CD4-positive, alpha-beta T cell (primary cell): ENCODE results near the gene HMCN1. TPM values are rescaled to one million over a fixed set of nuclear protein-coding genes. Genes with fewer than 3 reads are reported as not detected.
"Not testable (repeated sequence)": the region's sequence is repeated elsewhere in the genome, so short reads cannot be mapped to it uniquely, and the experiment has no call there.

ENCODE experiments used
- ATAC-seq: fragments of 200-7000 bp; cut with Tn5 transposase; one replicate; pipeline ENCODE4 v1.10.0; 2022; ENCODE audit warnings: mild to moderate bottlenecking; ENCODE audit not compliant: poor library complexity
- CTCF ChIA-PET: fragments of 350-600 bp; sonication (Branson Sonifier 250); formaldehyde crosslinking; loops from one replicate; lab custom pipeline; 2021; ENCODE audit warnings: antibody characterized with exemption, inconsistent platforms; lab: Charles Lee
- POLR2A ChIA-PET: fragments of 350-600 bp; sonication (Branson Sonifier 250); formaldehyde crosslinking; loops from one replicate; lab custom pipeline; 2021; ENCODE audit warnings: antibody characterized with exemption, inconsistent platforms; lab: Charles Lee
- DNase-seq, 14 experiments: peaks; one replicate each; pipeline ENCODE4 v3.0.0-alpha.2; 2013 to 2020; ENCODE audit warnings: mixed read lengths in 2 of 14
- H3K27ac ChIP-seq, 2 donors: one replicate each; pipeline versions ENCODE4 v1.5.1 to v1.7.0; 2013; ENCODE audit warnings: low read length in 2 of 2, low read depth in 1 of 2, mild to moderate bottlenecking in 1 of 2
- H3K27me3 ChIP-seq, 2 experiments: 1 replicate in 1 of 2; 2 replicates in 1 of 2; pipeline versions ENCODE4 v1.6.1 to v1.7.0; 2013; ENCODE audit warnings: low read length in 2 of 2, control low read depth in 1 of 2, mild to moderate bottlenecking in 1 of 2, moderate library complexity in 1 of 2; ENCODE audit not compliant: insufficient read depth in 2 of 2, control insufficient read depth in 1 of 2
- H3K36me3 ChIP-seq: one replicate; pipeline ENCODE4 v1.6.1; 2013; ENCODE audit warnings: low read length, control low read depth; ENCODE audit not compliant: insufficient read depth
- H3K4me1 ChIP-seq: one replicate; pipeline ENCODE4 v1.6.1; 2013; ENCODE audit warnings: low read length, control low read depth; ENCODE audit not compliant: insufficient read depth
- H3K4me3 ChIP-seq: one replicate; pipeline ENCODE4 v1.5.1; 2013; ENCODE audit warnings: mild to moderate bottlenecking, low read length, moderate library complexity
- H3K9me3 ChIP-seq, 2 experiments: 1 replicate in 1 of 2; 2 replicates in 1 of 2; pipeline versions ENCODE4 v1.6.1 to v1.7.0; 2013; ENCODE audit warnings: low read length in 2 of 2, mild to moderate bottlenecking in 2 of 2, control low read depth in 1 of 2, moderate library complexity in 1 of 2; ENCODE audit not compliant: control insufficient read depth in 1 of 2, insufficient read depth in 1 of 2
- H3K27ac Mint-ChIP-seq: one replicate; pipeline ENCODE4 v1.8.0; 2020; ENCODE audit warnings: mixed read lengths
- H3K27me3 Mint-ChIP-seq: one replicate; pipeline ENCODE4 v1.8.0; 2021; ENCODE audit warnings: mixed read lengths
- H3K36me3 Mint-ChIP-seq: one replicate; pipeline ENCODE4 v1.8.0; 2021; ENCODE audit warnings: low read depth, mixed read lengths
- H3K4me1 Mint-ChIP-seq: one replicate; pipeline ENCODE4 v1.8.0; 2021; ENCODE audit warnings: low read depth, mixed read lengths
- H3K4me3 Mint-ChIP-seq: one replicate; pipeline ENCODE4 v1.8.0; 2020; ENCODE audit warnings: mild to moderate bottlenecking, mixed read lengths
- H3K9me3 Mint-ChIP-seq: one replicate; pipeline ENCODE4 v1.8.0; 2020; ENCODE audit warnings: mixed read lengths
- CTCF ChIP-seq: fragments of 200-600 bp; IDR thresholded peaks from one replicate; pipeline ENCODE4 v1.8.0; 2022; ENCODE audit warnings: antibody characterized with exemption, mild to moderate bottlenecking
- intact Hi-C, 2 experiments: fragments of 100-400 bp; cut with DNase I in 1 of 2; cut with micrococcal nuclease in 1 of 2; formaldehyde crosslinking; loops; one replicate each; pipeline versions ENCODE4 v1.15.1 to v1.9.0; 2023 to 2025; cut with DNase I, micrococcal nuclease
- total RNA-seq, 174 experiments: library from RNA in 2 of 174; stranded (reverse) in 2 of 174; gene quantifications; one replicate each; pipeline ENCODE4 v1.2.3 and lab custom pipeline; 2021 to 2026

The HMCN1 gene
- total RNA-seq, 2 experiments from 2014 or later: 0.14 TPM

- POLR2A ChIA-PET: no interaction called here
- no peak overlapping the region for H3K27ac ChIP-seq
- TF ChIP-seq CTCF: no peak
- H3K4me1 Mint-ChIP-seq: no peaks in the 10 kb centered on the region
- H3K36me3 Mint-ChIP-seq: no peaks in the 10 kb centered on the region
- ATAC-seq (no peak), DNase-seq (no peak)
- no peaks in the 10 kb centered on the region for H3K27me3 ChIP-seq
- no peak overlapping the region for H3K4me3 ChIP-seq
- intact Hi-C loops: no loop called here
- CTCF ChIA-PET: no interaction called here
- no peaks in the 10 kb centered on the region for H3K4me1 ChIP-seq
- H3K27me3 Mint-ChIP-seq: peaks cover 5% of the 10 kb centered on the region
- peaks cover 6% of the 10 kb centered on the region for H3K9me3 Mint-ChIP-seq
- no peaks in the 10 kb centered on the region for H3K9me3 ChIP-seq
- H3K4me3 Mint-ChIP-seq: no peak overlapping the region
- no peak overlapping the region for H3K27ac Mint-ChIP-seq
- H3K36me3 ChIP-seq: no peaks in the 10 kb centered on the region
Observed at GRCh38 chr1:185880779-185881333, 146.7 kb downstream of the HMCN1 start.

GRCh38 chr1:185886046-185886445 is 151.9 kb downstream of the HMCN1 start:
- ChIA-PET POLR2A (no interaction called here), CTCF (no interaction called here)
- ATAC-seq (no peak), DNase-seq (no peak)
- Histone ChIP-seq H3K36me3 (no peaks in the 10 kb centered on the region), H3K4me1 (no peaks in the 10 kb centered on the region), H3K9me3 (no peaks in the 10 kb centered on the region), H3K27me3 (no peaks in the 10 kb centered on the region), H3K27ac (no peak overlapping the region), H3K4me3 (no peak overlapping the region)
- no peaks in the 10 kb centered on the region for H3K4me1 Mint-ChIP-seq
- H3K4me3 Mint-ChIP-seq: no peak overlapping the region
- H3K36me3 Mint-ChIP-seq: no peaks in the 10 kb centered on the region
- TF ChIP-seq CTCF: no peak
- H3K27me3 Mint-ChIP-seq: no peaks in the 10 kb centered on the region
- intact Hi-C loops: no loop called here
- H3K9me3 Mint-ChIP-seq: peaks cover 2% of the 10 kb centered on the region
- H3K27ac Mint-ChIP-seq: no peak overlapping the region

GRCh38 chr1:185886671-185887070 is 152.5 kb downstream of the HMCN1 start:
- Mint-ChIP-seq H3K9me3 (peaks cover 2% of the 10 kb centered on the region), H3K4me1 (no peaks in the 10 kb centered on the region), H3K4me3 (no peak overlapping the region), H3K36me3 (no peaks in the 10 kb centered on the region), H3K27ac (no peak overlapping the region), H3K27me3 (no peaks in the 10 kb centered on the region)
- CTCF ChIA-PET: no interaction called here
- intact Hi-C loops: no loop called here
- TF ChIP-seq CTCF: no peak
- ATAC-seq (no peak), DNase-seq (no peak)
- Histone ChIP-seq H3K9me3 (no peaks in the 10 kb centered on the region), H3K27ac (no peak overlapping the region), H3K36me3 (no peaks in the 10 kb centered on the region), H3K27me3 (no peaks in the 10 kb centered on the region), H3K4me3 (no peak overlapping the region), H3K4me1 (no peaks in the 10 kb centered on the region)
- POLR2A ChIA-PET: no interaction called here

GRCh38 chr1:185892831-185893403 is 158.7 kb downstream of the HMCN1 start:
- H3K4me1 ChIP-seq, H3K27me3 Mint-ChIP-seq, CTCF ChIA-PET, H3K4me3 Mint-ChIP-seq, ATAC-seq, H3K4me3 ChIP-seq, H3K36me3 ChIP-seq, H3K27ac Mint-ChIP-seq, H3K9me3 Mint-ChIP-seq, H3K36me3 Mint-ChIP-seq, intact Hi-C loops, H3K9me3 ChIP-seq, DNase-seq, POLR2A ChIA-PET, H3K4me1 Mint-ChIP-seq, H3K27me3 ChIP-seq, H3K27ac ChIP-seq: not testable (repeated sequence)
